Activated CD4-positive, alpha-beta memory T cell treated with anti-CD3 and anti-CD28 coated beads, Interleukin-2, amount 10 ng/mL, durations not matched to agents 7 days and 5 days (primary cell): ENCODE results near the gene WNT1. TPM values are rescaled to one million over a fixed set of nuclear protein-coding genes. Genes with fewer than 3 reads are reported as not detected.

ENCODE experiments used
- CTCF ChIA-PET: fragments of 350-600 bp; sonication (Branson Sonifier 250); formaldehyde crosslinking; loops from one replicate; lab custom pipeline; 2021; ENCODE audit warnings: antibody characterized with exemption, inconsistent platforms; lab: Charles Lee
- POLR2A ChIA-PET: fragments of 350-600 bp; sonication (Branson Sonifier 250); formaldehyde crosslinking; loops from one replicate; lab custom pipeline; 2021; ENCODE audit warnings: antibody characterized with exemption; lab: Charles Lee
- DNase-seq: peaks from one replicate; pipeline ENCODE4 v3.0.0-alpha.2; 2020
- H3K27ac Mint-ChIP-seq: one replicate; pipeline ENCODE4 v1.8.0; 2021; ENCODE audit warnings: mild to moderate bottlenecking, mixed read lengths
- H3K27me3 Mint-ChIP-seq: one replicate; pipeline ENCODE4 v1.8.0; 2021; ENCODE audit warnings: mixed read lengths
- H3K36me3 Mint-ChIP-seq: one replicate; pipeline ENCODE4 v1.8.0; 2021; ENCODE audit warnings: low read depth, mixed read lengths
- H3K4me1 Mint-ChIP-seq: one replicate; pipeline ENCODE4 v1.8.0; 2021; ENCODE audit warnings: mixed read lengths
- H3K4me3 Mint-ChIP-seq: one replicate; pipeline ENCODE4 v1.8.0; 2021; ENCODE audit warnings: mild to moderate bottlenecking, mixed read lengths
- H3K9me3 Mint-ChIP-seq: one replicate; pipeline ENCODE4 v1.8.0; 2021; ENCODE audit warnings: mixed read lengths
- total RNA-seq, 2 experiments: library from RNA; stranded (reverse); gene quantifications; one replicate each; pipeline ENCODE4 v1.2.3, GENCODE V29; 2021

Gene WNT1
- total RNA-seq, 2 experiments from 2014 or later: 0.33 to 0.73 TPM

DNA sequence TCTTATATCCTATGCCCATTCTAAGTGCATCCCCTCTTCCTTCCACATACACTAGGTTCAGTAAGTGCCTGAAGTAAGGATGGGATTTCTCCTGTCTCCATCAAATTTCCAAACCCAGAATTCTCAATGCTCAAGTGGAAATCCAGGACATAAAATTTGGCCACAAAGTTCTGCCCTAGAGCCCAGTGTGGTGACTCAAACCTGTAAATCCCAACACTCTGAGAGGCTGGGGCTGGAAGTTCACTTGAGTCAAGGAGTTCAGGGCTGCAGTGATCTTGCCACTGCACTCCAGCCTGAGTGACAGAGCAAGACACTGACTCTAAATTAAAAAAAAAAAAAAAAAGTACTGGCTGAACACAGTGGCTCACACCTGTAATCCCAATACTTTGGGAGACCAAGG, 16.3 kb upstream of the WNT1 start:
- Mint-ChIP-seq H3K27ac (no peak overlapping the region), H3K27me3 (peaks cover 28% of the 10 kb centered on the region), H3K4me3 (no peak overlapping the region), H3K36me3 (peaks cover 6% of the 10 kb centered on the region), H3K9me3 (no peaks in the 10 kb centered on the region), H3K4me1 (peaks cover 9% of the 10 kb centered on the region)
- DNase-seq: no peak
- POLR2A ChIA-PET: no interaction called here
- CTCF ChIA-PET: interaction anchor here (1.9 kb wide), 1 partner anchor 16 kb away, joined by 6 read pairs; the partner anchor contains the start of gene WNT1

DNA sequence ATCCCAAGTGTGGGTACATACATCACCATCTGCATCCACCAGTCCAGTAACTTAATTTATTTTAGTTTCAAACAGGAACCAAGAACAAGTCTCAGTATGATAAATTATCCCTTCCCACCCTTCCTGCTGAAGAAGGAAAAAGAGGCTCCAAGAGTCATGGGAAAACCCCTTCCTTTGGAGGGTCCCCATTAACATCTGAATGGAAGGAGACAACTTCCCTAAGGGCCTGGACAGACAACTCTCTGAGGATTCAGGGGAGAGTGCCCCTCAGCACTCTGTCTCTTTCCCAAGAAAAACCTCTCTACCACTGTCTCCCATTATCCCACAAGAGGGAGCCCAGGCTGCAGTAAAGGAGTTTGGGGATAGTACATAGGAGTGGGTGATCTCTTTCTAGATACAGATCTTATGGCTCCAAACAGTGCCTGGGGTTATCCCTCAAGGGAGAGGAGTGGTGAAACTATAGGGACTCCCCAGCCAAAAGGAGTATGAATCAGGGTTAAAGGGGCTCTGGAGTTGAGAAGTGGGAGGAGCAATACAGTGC, 12.8 kb upstream of the WNT1 start:
- Mint-ChIP-seq H3K4me1 (peaks cover 10% of the 10 kb centered on the region), H3K27me3 (peaks cover 43% of the 10 kb centered on the region), H3K27ac (no peak overlapping the region), H3K4me3 (no peak overlapping the region), H3K36me3 (no peaks in the 10 kb centered on the region), H3K9me3 (no peaks in the 10 kb centered on the region)
- DNase-seq: no peak
- ChIA-PET POLR2A (interaction anchor here (1.1 kb wide), 1 partner anchor 166 kb away, joined by 3 read pairs; the partner anchor contains the start of gene TUBA1B), CTCF (no interaction called here)

DNA sequence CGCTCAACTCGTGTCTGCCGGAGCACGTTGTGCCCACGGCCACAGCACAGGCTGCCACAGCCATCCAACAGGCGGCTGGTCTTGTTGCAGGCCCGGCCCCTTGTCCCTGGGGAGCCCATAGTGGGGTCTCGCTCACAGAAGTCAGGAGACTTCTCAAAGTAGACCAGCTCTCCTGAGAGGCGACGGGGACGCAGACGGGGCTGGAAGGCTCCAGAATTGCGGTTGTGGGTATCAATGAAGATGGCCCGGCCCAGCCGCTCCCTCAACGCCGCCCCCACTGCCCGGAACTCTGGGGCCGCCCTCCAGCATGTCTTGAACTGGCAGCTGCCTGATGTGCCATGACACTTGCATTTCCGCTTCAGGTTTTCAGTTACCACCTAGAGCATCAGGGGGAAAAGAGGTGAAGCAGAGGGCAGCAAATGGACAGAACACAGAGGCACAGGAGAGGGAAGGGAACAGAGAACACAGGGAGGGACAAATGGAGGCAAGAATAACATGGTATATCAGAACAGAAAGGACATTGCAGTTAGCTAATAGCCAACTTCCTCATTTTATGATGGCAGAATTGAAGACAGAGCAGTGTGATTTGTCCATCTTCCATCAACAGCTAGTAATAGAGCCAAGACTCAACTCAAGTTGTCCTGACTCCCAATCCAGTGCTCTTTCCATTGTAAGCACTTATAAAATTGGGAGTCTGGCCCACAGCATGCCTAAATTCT, 11.8 kb upstream of the WNT1 start:
- POLR2A ChIA-PET: interaction anchor here (1.1 to 1.6 kb wide), 4 partner anchors 9 to 165 kb away, joined by 3 to 7 read pairs (median 4); partner anchors contain the start of genes ARF3, TUBA1B and WNT1
- CTCF ChIA-PET: interaction anchor here (0.9 to 2.0 kb wide), 4 partner anchors 11 to 147 kb away, joined by 3 to 10 read pairs (median 4); no protein-coding TSS in a partner anchor

DNA sequence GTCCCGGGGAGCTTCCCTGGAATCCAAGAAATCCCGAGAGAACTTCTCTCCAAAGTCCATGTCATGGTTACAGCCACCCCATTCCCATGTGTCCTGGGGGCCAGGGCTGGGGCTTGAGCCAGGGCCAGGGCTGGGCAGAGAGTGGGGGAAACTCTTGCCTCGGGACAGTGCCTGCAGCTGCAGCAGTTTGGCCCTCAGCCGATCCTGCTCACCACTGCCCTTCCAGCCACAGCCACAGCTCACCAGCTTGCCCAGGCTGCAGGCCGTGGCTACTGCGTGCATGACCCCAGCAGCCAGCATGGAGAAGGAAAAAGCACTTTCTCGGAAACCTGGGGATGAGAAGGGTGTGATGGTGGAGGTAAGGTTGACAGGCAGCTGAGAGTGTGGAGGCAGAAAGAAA, 10.1 kb upstream of the WNT1 start:
- H3K27me3 Mint-ChIP-seq: peaks cover 60% of the 10 kb centered on the region
- ChIA-PET CTCF (interaction anchor here (0.6 to 2.3 kb wide), 4 partner anchors 9 to 31 kb away, joined by 3 to 8 read pairs (median 6); partner anchors contain the start of genes ARF3 and DDN), POLR2A (interaction anchor here (1.1 to 1.4 kb wide), 2 partner anchors 11 to 27 kb away, joined by 3 to 7 read pairs; partner anchors contain the start of gene ARF3)
- H3K9me3 Mint-ChIP-seq: no peaks in the 10 kb centered on the region
- H3K4me1 Mint-ChIP-seq: peaks cover 34% of the 10 kb centered on the region
- H3K36me3 Mint-ChIP-seq: no peaks in the 10 kb centered on the region
- no peak overlapping the region for H3K27ac Mint-ChIP-seq
- DNase-seq: no peak
- H3K4me3 Mint-ChIP-seq: no peak overlapping the region

More for the DNA sequence above, 11.8 kb upstream of the WNT1 start:
- Mint-ChIP-seq H3K9me3 (no peaks in the 10 kb centered on the region), H3K27me3 (peaks cover 47% of the 10 kb centered on the region), H3K36me3 (no peaks in the 10 kb centered on the region), H3K4me3 (no peak overlapping the region), H3K4me1 (peaks cover 19% of the 10 kb centered on the region), H3K27ac (no peak overlapping the region)
- DNase-seq: no peak

DNA sequence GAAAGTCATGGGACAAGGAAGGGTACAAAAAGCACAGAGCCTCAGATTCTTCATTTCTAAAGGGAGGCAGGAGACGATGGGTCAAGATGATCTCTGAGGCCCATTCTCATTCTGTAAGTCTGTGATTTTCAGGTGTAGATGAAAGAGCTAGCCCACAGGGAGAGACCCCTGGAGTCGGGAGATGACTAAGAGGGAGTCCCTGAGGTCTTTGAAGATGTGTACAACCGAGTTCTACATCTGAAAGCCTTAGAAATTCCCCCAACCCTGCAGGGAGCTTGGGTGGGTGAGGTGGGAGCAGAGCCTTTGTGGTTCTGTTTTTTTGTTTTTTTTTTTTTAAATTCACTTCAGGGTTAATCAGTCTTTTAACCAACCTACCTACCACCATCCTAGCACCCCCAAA, 9.7 kb upstream of the WNT1 start:
- no peak for DNase-seq
- Mint-ChIP-seq H3K4me3 (no peak overlapping the region), H3K9me3 (no peaks in the 10 kb centered on the region), H3K27ac (no peak overlapping the region), H3K4me1 (peaks cover 35% of the 10 kb centered on the region), H3K36me3 (no peaks in the 10 kb centered on the region), H3K27me3 (peaks cover 65% of the 10 kb centered on the region)
- CTCF ChIA-PET: interaction anchor here (0.6 to 2.3 kb wide), 7 partner anchors 9 to 31 kb away, joined by 3 to 8 read pairs (median 5); partner anchors contain the start of genes ARF3, DDN and WNT1
- POLR2A ChIA-PET: interaction anchor here (1.1 to 1.4 kb wide), 3 partner anchors 11 to 33 kb away, joined by 3 to 7 read pairs (median 3); partner anchors contain the start of gene ARF3

DNA sequence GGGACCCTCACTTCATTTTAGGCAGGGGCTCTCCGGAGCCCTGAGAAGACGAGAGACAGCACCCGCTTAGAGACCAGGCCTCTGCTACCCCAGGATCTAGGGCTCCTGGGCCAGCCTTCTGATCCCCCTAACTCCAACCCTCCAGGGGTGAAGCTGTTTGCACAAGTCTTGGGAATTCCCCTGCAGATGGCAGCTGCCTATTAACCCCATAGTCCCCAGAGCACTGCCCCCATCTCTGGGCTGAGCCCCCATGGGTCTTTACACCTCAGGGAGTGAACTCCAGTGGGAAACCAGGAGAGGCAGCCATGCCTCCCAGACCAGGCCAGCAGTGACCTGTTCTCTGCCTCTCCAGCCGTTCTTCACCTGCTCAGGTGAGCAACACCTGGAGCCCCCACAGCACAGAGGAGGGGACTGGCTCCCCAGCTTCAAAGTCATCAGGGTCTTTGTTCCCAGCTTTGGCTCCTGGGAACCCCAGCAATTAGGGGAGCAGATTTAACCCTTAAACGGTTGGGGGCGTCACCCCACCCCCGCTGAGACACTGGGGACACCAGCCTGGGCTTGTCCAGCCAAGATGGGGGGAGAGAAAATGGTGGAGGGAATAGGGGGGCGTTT, 8.9 kb upstream of the WNT1 start:
- Mint-ChIP-seq H3K9me3 (no peaks in the 10 kb centered on the region), H3K4me3 (peak overlapping the region; percentile 10), H3K36me3 (no peaks in the 10 kb centered on the region), H3K4me1 (peaks cover 35% of the 10 kb centered on the region), H3K27ac (no peak overlapping the region), H3K27me3 (peaks cover 71% of the 10 kb centered on the region)
- ChIA-PET POLR2A (interaction anchor here (0.9 to 1.4 kb wide), 4 partner anchors 9 to 34 kb away, joined by 3 to 7 read pairs (median 3); partner anchors contain the start of genes ARF3 and WNT1), CTCF (interaction anchor here (0.7 to 2.3 kb wide), 7 partner anchors 9 to 1115 kb away, joined by 3 to 8 read pairs (median 5); partner anchors contain the start of genes ARF3 and WNT1)
- no peak for DNase-seq

DNA sequence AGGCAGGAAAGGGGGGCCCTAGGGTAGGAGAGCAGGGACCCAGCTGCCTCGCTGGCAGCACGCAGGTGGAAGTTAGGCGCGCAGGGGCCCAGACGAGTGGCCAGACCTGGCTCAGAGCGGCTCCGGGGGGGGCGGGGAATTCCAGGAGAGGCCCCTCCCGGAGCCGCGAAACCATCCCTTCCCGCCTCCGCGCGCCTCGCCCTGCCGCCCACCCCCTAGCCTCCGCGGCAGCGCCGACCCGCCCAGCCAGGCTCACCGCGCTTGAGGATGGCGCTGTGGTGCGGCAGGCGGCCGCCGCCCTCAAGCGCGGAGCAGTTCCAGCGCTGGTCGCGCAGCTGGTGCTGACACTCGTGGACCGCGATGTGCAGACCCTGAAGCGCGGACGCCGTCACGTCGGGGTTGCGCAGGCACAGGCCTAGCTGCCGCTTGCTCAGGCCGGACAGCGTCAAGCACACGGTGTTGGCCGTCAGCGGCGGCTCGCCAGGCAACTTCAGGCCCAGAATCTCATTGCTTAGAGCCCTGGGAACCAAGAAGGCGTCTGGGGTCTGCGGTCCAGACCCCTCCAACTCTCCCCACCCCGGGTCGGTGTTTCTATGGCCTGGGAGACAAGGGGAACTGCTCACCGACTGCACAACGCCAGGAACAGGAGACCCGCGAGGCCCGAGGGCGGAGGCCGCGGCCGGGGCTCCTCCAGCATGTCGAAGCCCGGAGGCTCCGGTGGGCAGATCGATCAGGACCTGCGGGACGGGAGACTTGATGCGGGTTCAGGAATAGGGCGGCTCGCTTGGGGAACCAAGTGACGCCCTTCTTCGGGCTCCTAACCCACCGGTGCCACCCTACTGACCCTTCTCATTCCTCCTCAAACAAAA, 8.1 kb upstream of the WNT1 start:
- CTCF ChIA-PET: interaction anchor here (0.7 to 2.3 kb wide), 8 partner anchors 8 to 1116 kb away, joined by 3 to 8 read pairs (median 5); partner anchors contain the start of genes ARF3 and WNT1
- H3K36me3 Mint-ChIP-seq: no peaks in the 10 kb centered on the region
- no peak for DNase-seq
- H3K27ac Mint-ChIP-seq: no peak overlapping the region
- H3K4me3 Mint-ChIP-seq: peak overlapping the region; percentile 10
- no peaks in the 10 kb centered on the region for H3K9me3 Mint-ChIP-seq
- H3K4me1 Mint-ChIP-seq: peaks cover 35% of the 10 kb centered on the region
- POLR2A ChIA-PET: interaction anchor here (0.9 kb wide), 1 partner anchor 8 kb away, joined by 3 read pairs; the partner anchor contains the start of gene WNT1
- H3K27me3 Mint-ChIP-seq: peaks cover 71% of the 10 kb centered on the region

DNA sequence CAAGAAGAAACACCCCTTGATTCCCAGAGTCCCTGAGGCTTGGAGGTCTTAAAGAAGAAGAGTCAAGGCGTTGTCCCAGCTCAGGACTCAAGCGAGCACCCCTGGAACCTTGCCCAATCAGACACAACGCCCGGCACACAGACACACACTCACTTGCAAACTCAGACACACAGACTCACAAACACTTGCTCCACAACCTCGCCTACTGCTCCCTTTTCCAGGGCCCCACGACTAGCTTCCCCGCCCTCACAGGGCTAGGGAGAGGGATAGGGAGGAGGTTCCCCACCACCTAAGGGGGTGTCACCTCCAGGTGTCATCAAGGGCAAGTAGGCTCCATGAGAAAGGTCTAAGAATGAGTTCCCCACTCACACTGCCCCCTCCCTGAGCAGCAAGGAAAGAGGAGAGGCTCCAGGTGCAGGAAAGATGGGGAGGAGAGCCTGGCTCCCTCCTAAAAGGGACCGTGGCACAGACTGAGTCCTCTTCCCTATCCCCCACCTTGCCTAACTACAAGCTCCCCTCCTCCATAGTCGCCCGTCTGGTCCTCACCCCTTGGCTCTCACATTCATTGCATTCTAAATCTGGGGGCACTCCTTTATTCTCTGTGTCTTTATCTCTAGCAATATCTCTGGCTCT, 7.3 kb upstream of the WNT1 start:
- CTCF ChIA-PET: interaction anchor here (1.2 to 4.0 kb wide), 2 partner anchors 13 to 17 kb away, joined by 5 to 16 read pairs; partner anchors contain the start of gene ARF3
- POLR2A ChIA-PET: interaction anchor here (1.0 kb wide), 1 partner anchor 119 kb away, joined by 3 read pairs; the partner anchor contains the start of gene DDX23
- Mint-ChIP-seq H3K4me3 (peak overlapping the region; percentile 3), H3K9me3 (no peaks in the 10 kb centered on the region), H3K27me3 (peaks cover 75% of the 10 kb centered on the region), H3K4me1 (peaks cover 35% of the 10 kb centered on the region), H3K36me3 (no peaks in the 10 kb centered on the region), H3K27ac (no peak overlapping the region)
- DNase-seq: no peak

DNA sequence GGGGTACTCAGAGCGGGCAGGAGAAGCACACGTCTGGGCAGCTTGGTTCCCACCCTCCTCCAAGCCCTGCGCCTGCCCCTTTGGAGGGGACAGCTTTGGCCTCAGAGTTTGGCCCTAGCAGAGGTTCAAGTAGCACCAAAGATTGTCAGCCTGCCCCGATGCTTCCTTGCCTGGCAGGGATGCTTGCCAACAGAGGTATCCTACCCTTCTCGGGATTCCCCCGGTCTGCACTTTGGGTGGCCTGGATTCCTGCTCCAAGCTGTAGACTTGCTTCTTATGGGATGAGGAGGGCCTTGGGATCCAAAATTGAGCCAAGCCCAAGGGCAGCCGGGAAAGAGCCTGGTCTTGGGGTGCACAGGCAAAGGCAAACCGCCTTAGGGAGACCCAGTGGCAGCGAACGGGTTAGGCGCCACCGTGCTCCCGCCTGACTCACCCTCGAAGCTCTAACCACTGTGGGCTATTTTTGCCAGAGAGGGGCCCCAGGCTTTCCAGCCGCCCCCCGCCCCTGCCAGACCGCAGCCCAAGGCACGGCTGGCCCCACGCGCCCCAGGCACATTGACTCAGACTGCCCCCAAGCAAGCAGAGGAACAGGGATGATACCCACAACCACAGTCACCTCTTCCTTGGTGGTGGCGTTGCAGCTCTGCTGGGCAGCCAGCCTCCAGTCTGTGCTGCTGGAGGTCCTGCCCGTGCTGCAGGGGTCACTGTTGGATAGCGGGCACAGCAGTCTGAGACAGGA, 5.7 kb upstream of the WNT1 start:
- ChIA-PET CTCF (interaction anchor here (1.0 to 4.0 kb wide), 3 partner anchors 9 to 119 kb away, joined by 3 to 16 read pairs (median 4); no protein-coding TSS in a partner anchor), POLR2A (interaction anchor here (1.4 to 1.5 kb wide), 2 partner anchors 9 to 15 kb away, joined by 4 to 5 read pairs; partner anchors contain the start of gene ARF3)
- H3K4me3 Mint-ChIP-seq: no peak overlapping the region
- no peaks in the 10 kb centered on the region for H3K36me3 Mint-ChIP-seq
- peaks cover 42% of the 10 kb centered on the region for H3K4me1 Mint-ChIP-seq
- DNase-seq: peak; percentile 32
- H3K27ac Mint-ChIP-seq: no peak overlapping the region
- H3K27me3 Mint-ChIP-seq: peaks cover 84% of the 10 kb centered on the region
- H3K9me3 Mint-ChIP-seq: no peaks in the 10 kb centered on the region

DNA sequence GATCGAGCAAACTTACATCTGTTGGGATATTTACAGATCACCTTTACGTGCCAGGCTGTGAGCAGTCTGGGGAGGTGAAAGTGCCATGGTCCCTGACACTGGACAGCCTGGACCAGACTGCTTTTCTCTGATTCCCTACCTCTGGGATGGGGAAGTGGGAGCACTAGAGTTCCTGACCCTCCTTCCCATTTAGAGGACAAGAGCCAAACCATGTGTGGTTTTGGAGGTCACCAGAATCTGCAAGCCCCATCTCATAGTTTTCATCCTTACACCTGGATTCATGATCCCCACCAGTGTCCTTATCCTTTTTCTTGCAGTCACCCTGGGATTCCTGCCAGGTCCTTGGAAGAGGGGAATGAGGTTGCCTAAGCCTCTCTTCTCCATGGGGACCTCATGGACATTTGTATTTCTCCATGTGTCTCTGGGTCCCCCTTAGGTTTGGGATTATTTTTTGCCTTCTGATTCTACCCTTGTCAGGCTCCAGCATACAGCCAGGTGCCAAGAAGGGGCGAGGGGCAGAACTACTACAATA, 5.1 kb upstream of the WNT1 start:
- peaks cover 47% of the 10 kb centered on the region for H3K4me1 Mint-ChIP-seq
- H3K36me3 Mint-ChIP-seq: no peaks in the 10 kb centered on the region
- H3K4me3 Mint-ChIP-seq: no peak overlapping the region
- no peak for DNase-seq
- ChIA-PET POLR2A (interaction anchor here (1.5 kb wide), 1 partner anchor 8 kb away, joined by 5 read pairs; no protein-coding TSS in a partner anchor), CTCF (interaction anchor here (1.0 to 4.0 kb wide), 3 partner anchors 15 to 120 kb away, joined by 4 to 16 read pairs (median 4); no protein-coding TSS in a partner anchor)
- H3K27ac Mint-ChIP-seq: no peak overlapping the region
- peaks cover 90% of the 10 kb centered on the region for H3K27me3 Mint-ChIP-seq
- no peaks in the 10 kb centered on the region for H3K9me3 Mint-ChIP-seq
